Uterus (tissue), 2 donors: ENCODE results near the gene ADGRL2.
A peak's percentile ranks its signal among the peaks of the same experiment; 100 is the strongest.

Experiments used
- CTCF ChIP-seq, 4 experiments: fragments of 200-600 bp in 2 of 4; fragments of 450-650 bp in 2 of 4; sonication (generic) in 2 of 4; IDR thresholded peaks; one replicate each; pipeline ENCODE4 v1.5.1; 2016 to 2019; ENCODE audit warnings: antibody characterized with exemption in 4 of 4, mild to moderate bottlenecking in 2 of 4, moderate library complexity in 1 of 4
- POLR2A ChIP-seq, 2 donors: fragments of 450-650 bp; IDR thresholded peaks; one replicate each; pipeline ENCODE4 v1.6.1; 2016; ENCODE audit warnings: antibody characterized with exemption in 2 of 2, mild to moderate bottlenecking in 1 of 2, moderate library complexity in 1 of 2

DNA sequence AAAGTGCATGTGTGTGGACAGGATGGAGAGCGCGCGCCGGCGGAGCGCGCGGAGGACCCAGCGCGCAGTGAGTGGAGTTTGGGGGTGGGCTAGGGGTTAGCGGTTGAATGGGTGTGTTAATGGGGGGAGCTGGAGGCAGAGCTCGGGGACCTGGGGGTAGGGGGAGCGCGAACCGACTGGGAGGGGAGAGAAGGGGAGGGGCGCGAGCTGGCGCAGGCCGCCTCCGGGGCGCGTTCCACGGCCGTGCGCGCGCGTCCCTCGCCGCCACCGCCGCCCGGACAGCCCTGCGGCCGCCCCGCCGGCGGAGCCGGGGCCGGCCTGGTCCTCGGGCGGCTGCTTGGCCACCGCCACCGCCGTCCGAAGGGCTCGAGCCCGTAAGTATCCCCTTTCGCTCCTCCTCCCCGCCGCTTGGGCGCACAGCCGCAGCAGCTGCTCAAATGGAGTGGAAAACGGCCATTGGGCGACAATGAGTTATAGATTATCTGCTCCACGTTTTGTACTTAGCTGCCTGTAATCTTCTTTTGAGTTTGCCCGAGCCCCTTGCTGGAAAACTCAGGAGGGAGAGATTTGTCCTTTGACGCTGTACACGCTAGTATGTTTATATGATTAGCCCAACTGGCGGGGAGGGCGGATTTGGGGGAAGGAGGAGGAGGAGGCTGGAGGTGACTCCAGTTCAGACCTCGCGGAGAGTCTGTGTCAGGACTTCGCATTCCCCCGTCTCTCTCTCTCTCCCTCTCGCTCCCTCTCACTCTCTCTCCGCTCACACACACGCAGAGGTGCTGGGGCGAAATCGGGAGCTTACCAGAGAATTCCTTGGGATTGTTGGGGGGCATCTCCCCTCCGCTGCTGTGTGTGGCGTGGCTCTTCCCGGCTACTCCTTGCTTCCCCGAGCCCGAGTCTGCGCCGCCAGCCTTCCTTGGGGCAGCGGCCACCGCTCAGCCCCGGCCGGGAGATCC lies at the start of gene ADGRL2:
- peak in 1 of 4 experiments; percentile 24 for TF ChIP-seq CTCF (IDR thresholded peaks at IDR 0.05)
- TF ChIP-seq POLR2A (IDR thresholded peaks at IDR 0.05), result peak in 1 of 2 donors; percentile 49
